Measurements from ENCODE around the gene CBLC.

- TF ChIP-seq CTCF (IDR thresholded peaks at IDR 0.05 in 4 of 5, conservative IDR thresholded peaks at IDR 0.05 in 1 of 5): no peak
- no peak for TF ChIP-seq POLR2A (IDR thresholded peaks at IDR 0.05)
These were observed 19.0 kb downstream of the CBLC start for GRCh38 chr19:44796701-44797115.

All from gastrocnemius medialis (tissue), 4 donors.